SK-N-SH (cell line): ENCODE measurements around the gene MIF4GD. TPM values are rescaled to one million over a fixed set of nuclear protein-coding genes. Genes with fewer than 3 reads are reported as not detected.

ENCODE experiments used
- CTCF ChIA-PET: fragments of 300-600, 350-600 bp; formaldehyde crosslinking; extraction: SDS; loops from one replicate; lab custom pipeline; 2021; lab: Yijun Ruan, JAX
- POLR2A ChIA-PET: fragments of 350-600 bp; sonication (Branson Sonifier 250); formaldehyde crosslinking; extraction: SDS; loops from one replicate; lab custom pipeline; 2020; ENCODE audit warnings: antibody characterized with exemption, inconsistent platforms; lab: Yijun Ruan, JAX
- DNase-seq: peaks from one replicate; pipeline ENCODE4 v3.0.0; 2012
- H2AFZ ChIP-seq: fragments of 200-600 bp; sonication (generic); 2 replicates; pipeline ENCODE4 v1.8.1; 2016; ENCODE audit warnings: antibody characterized with exemption, mild to moderate bottlenecking, low read depth
- H3F3A ChIP-seq: fragments of 200-600 bp; sonication (generic); replicated peaks from 2 replicates; pipeline ENCODE3; 2016; ENCODE audit warnings: antibody characterized with exemption, mild to moderate bottlenecking; ENCODE audit not compliant: insufficient read depth
- H3K27ac ChIP-seq, 2 experiments: fragments of 200-500 bp in 1 of 2; fragments of 200-600 bp in 1 of 2; sonication (Bioruptor generic) in 1 of 2; sonication (generic), shearing (Covaris generic) in 1 of 2; 2 replicates each; pipeline versions ENCODE4 v1.5.1 to v1.6.1; 2014 to 2016; ENCODE audit warnings: low read depth in 2 of 2, inconsistent platforms in 1 of 2, low read length in 1 of 2, mild to moderate bottlenecking in 1 of 2, mixed read lengths in 1 of 2
- H3K27me3 ChIP-seq: fragments of 200-600 bp; sonication (generic), shearing (Covaris generic); 2 replicates; pipeline ENCODE4 v1.6.1; 2016; ENCODE audit warnings: mixed run types; ENCODE audit not compliant: insufficient read depth
- H3K36me3 ChIP-seq, 2 experiments: fragments of 200-500 bp in 1 of 2; fragments of 200-600 bp in 1 of 2; sonication (Bioruptor generic) in 1 of 2; sonication (generic) in 1 of 2; replicated peaks in 1 of 2; 2 replicates each; pipeline versions ENCODE3 to v1.5.1; 2014 to 2016; ENCODE audit warnings: low read length in 1 of 2, mild to moderate bottlenecking in 1 of 2; ENCODE audit not compliant: insufficient read depth in 2 of 2, control insufficient read depth in 1 of 2
- H3K4me1 ChIP-seq, 2 experiments: fragments of 200-500 bp in 1 of 2; fragments of 200-600 bp in 1 of 2; sonication (Bioruptor generic) in 1 of 2; sonication (generic), shearing (Covaris generic) in 1 of 2; 2 replicates each; pipeline versions ENCODE4 v1.5.1 to v1.6.1; 2014 to 2016; ENCODE audit warnings: low read depth in 1 of 2, low read length in 1 of 2, mixed run types in 1 of 2; ENCODE audit not compliant: insufficient read depth in 2 of 2, control insufficient read depth in 1 of 2
- H3K4me2 ChIP-seq: fragments of 200-600 bp; sonication (generic), shearing (Covaris generic); 2 replicates; pipeline ENCODE4 v1.6.1; 2017; ENCODE audit warnings: mixed run types
- H3K4me3 ChIP-seq, 2 experiments: fragments of 200-500 bp in 1 of 2; fragments of 200-600 bp in 1 of 2; sonication (Bioruptor generic) in 1 of 2; sonication (generic), shearing (Covaris generic) in 1 of 2; 2 replicates each; pipeline versions ENCODE4 v1.5.1 to v1.8.1; 2014 to 2016; ENCODE audit warnings: low read depth in 2 of 2, inconsistent platforms in 1 of 2, low read length in 1 of 2, mild to moderate bottlenecking in 1 of 2, mixed read lengths in 1 of 2, moderate library complexity in 1 of 2
- H3K79me2 ChIP-seq: fragments of 200-600 bp; sonication (generic); 2 replicates; pipeline ENCODE4 v1.8.1; 2017; ENCODE audit warnings: mild to moderate bottlenecking; ENCODE audit not compliant: insufficient read depth
- H3K9ac ChIP-seq: fragments of 200-600 bp; sonication (generic); 2 replicates; pipeline ENCODE4 v1.6.1; 2017; ENCODE audit warnings: mixed run types
- H3K9me2 ChIP-seq: fragments of 200-600 bp; sonication (generic); 2 replicates; pipeline ENCODE4 v1.6.1; 2017; ENCODE audit warnings: mixed run types
- H3K9me3 ChIP-seq: fragments of 200-600 bp; sonication (generic); 2 replicates; pipeline ENCODE4 v1.6.1; 2017; ENCODE audit warnings: mixed run types, mild to moderate bottlenecking, moderate library complexity
- H4K20me1 ChIP-seq: fragments of 200-600 bp; sonication (generic); 2 replicates; pipeline ENCODE4 v1.6.1; 2017; ENCODE audit warnings: mild to moderate bottlenecking, mixed run types; ENCODE audit not compliant: insufficient read depth
- CTCF ChIP-seq: fragments of 200-600 bp; sonication (generic); IDR thresholded peaks from 2 replicates; pipeline ENCODE4 v1.6.1; 2017; ENCODE audit warnings: antibody characterized with exemption, mild to moderate bottlenecking, moderate library complexity
- ELF1 ChIP-seq: IDR thresholded peaks from 2 replicates; pipeline ENCODE4 v1.4.0; 2012
- FOXM1 ChIP-seq: IDR thresholded peaks from 2 replicates; pipeline ENCODE4 v1.4.0; 2012; ENCODE audit warnings: low read depth, mild to moderate bottlenecking
- GABPA ChIP-seq: IDR thresholded peaks from 2 replicates; pipeline ENCODE4 v1.4.0; 2012; ENCODE audit warnings: low read depth, mild to moderate bottlenecking
- IRF3 ChIP-seq: fragments of 150-350 bp; IDR thresholded peaks from 2 replicates; pipeline ENCODE4 v1.6.1; 2016; ENCODE audit warnings: mild to moderate bottlenecking, low read depth, low read length
- JUND ChIP-seq: IDR thresholded peaks from 2 replicates; pipeline ENCODE4 v1.4.0; 2012
- MAX ChIP-seq: IDR thresholded peaks from 2 replicates; pipeline ENCODE4 v1.4.0; 2012; ENCODE audit warnings: low read depth
- MEF2A ChIP-seq: IDR thresholded peaks from 2 replicates; pipeline ENCODE4 v1.4.0; 2012; ENCODE audit warnings: low read depth, borderline replicate concordance
- NRF1 ChIP-seq: IDR thresholded peaks from 2 replicates; pipeline ENCODE4 v1.6.1; 2012; ENCODE audit warnings: low read depth, mild to moderate bottlenecking, low read length
- RAD21 ChIP-seq: IDR thresholded peaks from 2 replicates; pipeline ENCODE4 v1.6.1; 2012; ENCODE audit warnings: mild to moderate bottlenecking, low read length
- REST ChIP-seq: IDR thresholded peaks from 2 replicates; pipeline ENCODE4 v1.6.1; 2012; ENCODE audit warnings: mild to moderate bottlenecking, low read depth, low read length, moderate library complexity
- RFX5 ChIP-seq: IDR thresholded peaks from 2 replicates; pipeline ENCODE4 v1.6.1; 2012; ENCODE audit warnings: mild to moderate bottlenecking, improper control_type of control experiment, low read length
- USF1 ChIP-seq: IDR thresholded peaks from 2 replicates; pipeline ENCODE4 v1.4.0; 2012; ENCODE audit warnings: low read depth, borderline replicate concordance
- USF2 ChIP-seq: fragments of 150-350 bp; IDR thresholded peaks from 2 replicates; pipeline ENCODE4 v1.6.1; 2017; ENCODE audit warnings: antibody characterized with exemption, low read length, low read depth, borderline replicate concordance
- WGBS: methylation state at CpG from one replicate; pipeline ENCODE4 v1.1.6; 2017; ENCODE audit warnings: low lambda C conversion rate; 5-methylcytosine and 5-hydroxymethylcytosine counted together
- polyA plus RNA-seq, 3 experiments: library from polyadenylated mRNA; depleted of rRNA; stranded (reverse); fragments of >200 nt; gene quantifications; 2 replicates each; pipeline ENCODE4 v1.2.3, GENCODE V29; 2012

Gene MIF4GD
- polyA plus RNA-seq, 1 of the 3 experiments (the other 2 are of a cell fraction): 65.4 TPM

- ChIA-PET POLR2A (no interaction called here), CTCF (interaction anchor here (1.4 to 8.3 kb wide), 3 partner anchors 14 to 125 kb away, joined by 3 to 98 read pairs (median 34); partner anchors contain the start of gene MIF4GD)
- H3K79me2 ChIP-seq: no peaks in the 10 kb centered on the region
Measured at GRCh38 chr17:75287221-75287620, 16.2 kb upstream of the MIF4GD start.

More at GRCh38 chr17:75287221-75287620, 16.2 kb upstream of the MIF4GD start:
- DNase-seq: no peak
- Histone ChIP-seq H3K9me3 (no peaks in the 10 kb centered on the region), H3K27me3 (no peaks in the 10 kb centered on the region), H3K9ac (no peak overlapping the region), H3K27ac (no peak overlapping the region), H3K4me2 (no peak overlapping the region), H3K36me3 (peaks cover 0 to 4% of the 10 kb centered on the region in 2 experiments), H2AFZ (no peak overlapping the region), H3K9me2 (no peaks in the 10 kb centered on the region), H3K4me1 (peaks cover 4 to 5% of the 10 kb centered on the region in 2 experiments; a peak in 2 of 4 replicates), H4K20me1 (no peaks in the 10 kb centered on the region), H3K4me3 (no peak overlapping the region), H3F3A (peaks cover 4% of the 10 kb centered on the region)
- TF ChIP-seq MAX (no peak), NRF1 (no peak), RFX5 (no peak), USF2 (no peak), REST (no peak), FOXM1 (no peak), RAD21 (no peak), ELF1 (no peak), USF1 (no peak), MEF2A (no peak), JUND (no peak), IRF3 (no peak), GABPA (no peak), CTCF (no peak)
- 86% methylated on average over 9 of the region's 9 CpGs for WGBS
